Measurements from ENCODE around the gene UTP14A.

Gene UTP14A

DNA sequence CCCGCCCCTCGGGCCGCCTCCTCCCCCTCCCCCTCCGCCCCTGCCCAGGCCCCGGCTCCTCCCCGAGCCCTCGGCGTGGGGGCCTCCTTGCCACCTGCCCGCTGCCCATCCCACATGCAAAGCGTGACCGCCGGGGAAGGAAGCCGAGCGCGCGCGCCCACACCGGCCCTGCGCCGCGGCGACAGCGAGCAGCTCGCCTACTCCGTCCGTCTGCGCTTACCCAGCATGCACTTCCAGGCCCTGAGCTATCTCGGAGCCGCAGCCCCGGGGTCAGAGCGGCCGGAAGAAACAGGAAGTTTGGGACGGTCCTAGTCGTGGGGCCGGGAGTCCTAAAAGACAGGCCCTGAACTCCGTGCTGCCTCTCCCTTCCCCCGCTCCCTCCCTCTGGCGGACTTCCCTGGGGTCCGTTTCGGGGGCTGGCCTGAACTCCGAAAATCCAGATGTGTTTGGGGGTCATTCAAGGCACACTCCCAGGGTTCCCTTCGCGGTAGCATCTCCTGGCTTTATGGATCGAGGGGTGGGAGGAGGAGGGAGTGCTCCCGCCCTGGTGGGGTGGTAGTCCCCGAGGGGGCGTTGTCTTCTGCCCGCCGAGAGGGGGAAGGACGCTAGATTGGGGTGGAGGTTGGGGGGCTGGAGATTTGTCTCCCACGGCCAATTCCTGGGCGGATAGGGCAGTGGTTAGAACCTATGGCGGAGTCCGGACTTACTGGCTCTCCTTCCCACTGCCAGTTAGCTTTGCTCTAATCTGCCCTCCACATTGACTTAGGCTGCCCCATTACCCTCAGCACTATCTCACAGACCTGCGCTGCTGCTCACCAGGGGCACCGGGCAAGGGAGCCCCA is 51.5 kb downstream of the UTP14A start:
- Histone ChIP-seq H3K4ac (ENCODE audit: low read depth, low read length) (no peak overlapping the region), H3K27me3 (ENCODE audit: insufficient read depth, low read length, poor library complexity) (peaks cover 8% of the 10 kb centered on the region), H4K5ac (ENCODE audit: low read length) (no peak overlapping the region), H3K4me1 (ENCODE audit: control insufficient read depth, low read depth, low read length) (no peaks in the 10 kb centered on the region), H3K27ac (ENCODE audit: low read depth, low read length) (no peak overlapping the region), H2AK5ac (ENCODE audit: low read length) (no peak overlapping the region), H3K23ac (ENCODE audit: low read length) (no peak overlapping the region), H3K4me3 (ENCODE audit: low read length) (peak overlapping the region; percentile 26), H3K79me1 (ENCODE audit: low read length) (no peaks in the 10 kb centered on the region), H4K8ac (ENCODE audit: low read depth, low read length) (no peak overlapping the region), H2BK120ac (ENCODE audit: low read depth, low read length) (no peak overlapping the region), H2BK15ac (replicated peaks; ENCODE audit: low read depth) (no peak overlapping the region), H3K79me2 (ENCODE audit: control insufficient read depth, insufficient read depth, low read length) (no peaks in the 10 kb centered on the region), H3K9ac (ENCODE audit: low read length) (peak overlapping the region; percentile 58), H3K4me2 (ENCODE audit: low read length) (peak overlapping the region; percentile 52), H3K18ac (ENCODE audit: low read length) (no peak overlapping the region), H2BK5ac (ENCODE audit: low read length) (no peak overlapping the region), H3K56ac (ENCODE audit: low read length) (peak overlapping the region; percentile 58), H3K36me3 (ENCODE audit: control insufficient read depth, insufficient read depth, low read length) (no peaks in the 10 kb centered on the region)
- peak; percentile 90 for DNase-seq
- WGBS (ENCODE audit: extremely low coverage, insufficient coverage, low lambda C conversion rate) = no CpG with 5 or more reads among the region's 56 CpGs

DNA sequence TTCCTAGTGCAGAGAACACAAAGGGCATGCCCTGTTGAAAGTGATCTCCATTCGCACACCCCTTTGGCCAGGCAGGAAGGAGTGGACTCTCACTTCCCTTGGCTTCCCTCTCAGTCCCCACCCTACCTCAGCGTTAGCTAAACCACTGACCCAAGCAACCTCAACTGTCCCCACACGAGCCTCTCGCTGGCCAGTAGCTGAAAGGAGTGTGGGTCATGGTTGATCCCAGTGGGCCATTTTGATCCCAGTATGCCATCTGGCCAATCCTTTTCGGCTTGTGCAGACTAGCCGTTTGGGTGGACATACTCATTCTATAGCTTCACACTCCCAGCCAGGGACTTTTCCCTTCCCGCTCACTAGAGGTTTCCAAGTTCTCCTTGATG is 52.1 kb downstream of the UTP14A start:
- peak overlapping the region; percentile 52 for H3K4me2 ChIP-seq (ENCODE audit: low read length)

GRCh38 chrX:129958814-129959492 is 53.0 kb downstream of the UTP14A start:
- H3K4me1 ChIP-seq (ENCODE audit: control insufficient read depth, low read depth, low read length) = no peaks in the 10 kb centered on the region
- no peak overlapping the region for H3K4me3 ChIP-seq (ENCODE audit: low read length)
- no peak overlapping the region for H3K18ac ChIP-seq (ENCODE audit: low read length)
- no peak overlapping the region for H3K9ac ChIP-seq (ENCODE audit: low read length)
- H2BK15ac ChIP-seq (replicated peaks; ENCODE audit: low read depth) = no peak overlapping the region
- H3K36me3 ChIP-seq (ENCODE audit: control insufficient read depth, insufficient read depth, low read length) = no peaks in the 10 kb centered on the region
- no peak overlapping the region for H2AK5ac ChIP-seq (ENCODE audit: low read length)
- no peaks in the 10 kb centered on the region for H3K79me1 ChIP-seq (ENCODE audit: low read length)
- no peak overlapping the region for H3K4ac ChIP-seq (ENCODE audit: low read depth, low read length)
- H3K27me3 ChIP-seq (ENCODE audit: insufficient read depth, low read length, poor library complexity) = peaks cover 8% of the 10 kb centered on the region
- no peak overlapping the region for H4K8ac ChIP-seq (ENCODE audit: low read depth, low read length)
- no peak for DNase-seq
- no peak overlapping the region for H3K56ac ChIP-seq (ENCODE audit: low read length)
- H3K4me2 ChIP-seq (ENCODE audit: low read length) = no peak overlapping the region
- H2BK120ac ChIP-seq (ENCODE audit: low read depth, low read length) = no peak overlapping the region
- H3K23ac ChIP-seq (ENCODE audit: low read length) = no peak overlapping the region
- H4K5ac ChIP-seq (ENCODE audit: low read length) = no peak overlapping the region
- no peak overlapping the region for H2BK5ac ChIP-seq (ENCODE audit: low read length)
- no peak overlapping the region for H3K27ac ChIP-seq (ENCODE audit: low read depth, low read length)
- no CpG with 5 or more reads among the region's 13 CpGs for WGBS (ENCODE audit: extremely low coverage, insufficient coverage, low lambda C conversion rate)
- H3K79me2 ChIP-seq (ENCODE audit: control insufficient read depth, insufficient read depth, low read length) = no peaks in the 10 kb centered on the region

More for the DNA sequence above, 52.1 kb downstream of the UTP14A start:
- no peak overlapping the region for H3K4ac ChIP-seq (ENCODE audit: low read depth, low read length)
- H3K27ac ChIP-seq (ENCODE audit: low read depth, low read length) = no peak overlapping the region
- no peak for DNase-seq
- no peak overlapping the region for H2BK120ac ChIP-seq (ENCODE audit: low read depth, low read length)
- no peak overlapping the region for H2BK15ac ChIP-seq (replicated peaks; ENCODE audit: low read depth)
- H2BK5ac ChIP-seq (ENCODE audit: low read length) = no peak overlapping the region
- H2AK5ac ChIP-seq (ENCODE audit: low read length) = no peak overlapping the region
- H3K36me3 ChIP-seq (ENCODE audit: control insufficient read depth, insufficient read depth, low read length) = no peaks in the 10 kb centered on the region
- no peak overlapping the region for H3K23ac ChIP-seq (ENCODE audit: low read length)
- H3K27me3 ChIP-seq (ENCODE audit: insufficient read depth, low read length, poor library complexity) = peaks cover 8% of the 10 kb centered on the region
- no peak overlapping the region for H4K8ac ChIP-seq (ENCODE audit: low read depth, low read length)
- peak overlapping the region; percentile 58 for H3K56ac ChIP-seq (ENCODE audit: low read length)
- peak overlapping the region; percentile 58 for H3K9ac ChIP-seq (ENCODE audit: low read length)
- no peaks in the 10 kb centered on the region for H3K79me2 ChIP-seq (ENCODE audit: control insufficient read depth, insufficient read depth, low read length)
- no peak overlapping the region for H3K4me3 ChIP-seq (ENCODE audit: low read length)
- H3K18ac ChIP-seq (ENCODE audit: low read length) = no peak overlapping the region
- WGBS (ENCODE audit: extremely low coverage, insufficient coverage, low lambda C conversion rate) = no CpG with 5 or more reads among the region's 7 CpGs
- no peaks in the 10 kb centered on the region for H3K4me1 ChIP-seq (ENCODE audit: control insufficient read depth, low read depth, low read length)
- H3K79me1 ChIP-seq (ENCODE audit: low read length) = no peaks in the 10 kb centered on the region
- H4K5ac ChIP-seq (ENCODE audit: low read length) = no peak overlapping the region

DNA sequence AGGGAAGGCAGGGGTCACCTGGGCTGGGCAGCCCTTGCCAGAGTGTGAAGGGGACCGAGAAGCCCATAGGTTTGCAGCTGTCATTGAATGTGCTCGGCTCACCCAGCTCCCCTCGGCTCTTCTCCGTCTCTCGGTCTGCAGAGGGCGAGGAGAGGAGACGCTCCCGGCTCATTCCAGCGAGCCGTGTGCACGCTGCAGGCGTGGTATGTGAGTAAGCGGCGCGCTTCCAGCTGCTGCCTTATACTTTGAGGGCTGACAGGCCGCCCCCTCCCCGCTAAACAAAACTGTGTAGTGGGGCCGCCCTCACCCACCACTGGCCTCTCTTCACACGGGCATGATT is 53.5 kb downstream of the UTP14A start:
- Histone ChIP-seq H3K36me3 (ENCODE audit: control insufficient read depth, insufficient read depth, low read length) (no peaks in the 10 kb centered on the region), H2BK5ac (ENCODE audit: low read length) (no peak overlapping the region), H2AK5ac (ENCODE audit: low read length) (no peak overlapping the region), H3K79me1 (ENCODE audit: low read length) (no peaks in the 10 kb centered on the region), H3K4me2 (ENCODE audit: low read length) (no peak overlapping the region), H4K5ac (ENCODE audit: low read length) (no peak overlapping the region), H2BK15ac (replicated peaks; ENCODE audit: low read depth) (no peak overlapping the region), H2BK120ac (ENCODE audit: low read depth, low read length) (no peak overlapping the region), H3K9ac (ENCODE audit: low read length) (no peak overlapping the region), H3K23ac (ENCODE audit: low read length) (no peak overlapping the region), H3K18ac (ENCODE audit: low read length) (no peak overlapping the region), H3K56ac (ENCODE audit: low read length) (no peak overlapping the region), H4K8ac (ENCODE audit: low read depth, low read length) (no peak overlapping the region), H3K4ac (ENCODE audit: low read depth, low read length) (no peak overlapping the region), H3K27ac (ENCODE audit: low read depth, low read length) (no peak overlapping the region), H3K4me3 (ENCODE audit: low read length) (no peak overlapping the region), H3K79me2 (ENCODE audit: control insufficient read depth, insufficient read depth, low read length) (no peaks in the 10 kb centered on the region), H3K27me3 (ENCODE audit: insufficient read depth, low read length, poor library complexity) (peaks cover 8% of the 10 kb centered on the region), H3K4me1 (ENCODE audit: control insufficient read depth, low read depth, low read length) (no peaks in the 10 kb centered on the region)
- peak; percentile 59 for DNase-seq
- no CpG with 5 or more reads among the region's 19 CpGs for WGBS (ENCODE audit: extremely low coverage, insufficient coverage, low lambda C conversion rate)

DNA sequence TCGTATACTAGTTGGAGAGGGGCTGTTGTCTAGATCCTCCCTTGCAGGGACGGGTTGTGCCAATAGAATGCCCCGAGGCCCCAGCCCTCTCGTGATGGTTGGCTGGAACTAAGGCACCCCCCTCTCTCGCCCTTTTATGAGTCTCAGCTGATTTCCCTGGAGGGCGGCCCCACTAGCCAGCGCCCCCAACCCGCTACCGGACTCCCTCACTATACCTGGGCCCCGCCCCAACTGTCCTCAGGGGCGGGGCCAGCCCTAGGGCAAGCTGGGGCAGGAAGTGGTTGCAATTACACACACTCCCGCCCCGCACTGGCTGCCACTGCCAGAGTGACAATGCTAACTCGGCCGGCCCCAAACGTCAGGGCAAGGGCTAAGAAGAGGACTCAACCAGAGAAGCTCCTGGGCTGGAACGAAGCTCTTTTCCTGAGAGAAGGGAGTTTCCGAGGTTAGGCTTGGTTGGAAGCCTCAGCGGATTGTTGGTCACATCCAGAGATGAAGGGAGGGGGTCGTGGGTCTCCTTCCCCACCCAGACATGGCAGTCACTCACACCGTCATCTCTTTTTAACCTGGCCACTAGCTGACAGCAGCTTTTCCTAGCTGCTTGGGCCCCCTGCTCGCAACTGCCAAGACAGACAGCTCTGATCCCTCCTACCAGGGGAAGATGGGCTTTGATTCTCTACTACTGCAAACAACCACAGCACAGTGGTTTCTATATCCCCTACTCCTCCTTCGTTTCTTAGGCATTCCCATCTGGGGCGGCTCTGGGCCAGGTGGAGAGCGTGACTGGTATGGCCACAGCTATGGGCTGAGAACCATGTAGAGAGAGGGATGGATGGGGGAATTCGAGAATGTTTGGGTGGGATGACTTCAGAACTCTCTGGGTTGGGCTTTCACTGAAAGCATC is 55.5 kb downstream of the UTP14A start:
- Histone ChIP-seq H4K5ac (ENCODE audit: low read length) (no peak overlapping the region), H3K18ac (ENCODE audit: low read length) (no peak overlapping the region), H3K23ac (ENCODE audit: low read length) (no peak overlapping the region), H2BK120ac (ENCODE audit: low read depth, low read length) (no peak overlapping the region), H4K8ac (ENCODE audit: low read depth, low read length) (no peak overlapping the region), H3K4me1 (ENCODE audit: control insufficient read depth, low read depth, low read length) (no peaks in the 10 kb centered on the region), H2BK5ac (ENCODE audit: low read length) (no peak overlapping the region), H3K56ac (ENCODE audit: low read length) (peak overlapping the region; percentile 50), H3K9ac (ENCODE audit: low read length) (peak overlapping the region; percentile 47), H3K36me3 (ENCODE audit: control insufficient read depth, insufficient read depth, low read length) (no peaks in the 10 kb centered on the region), H3K27ac (ENCODE audit: low read depth, low read length) (no peak overlapping the region), H3K79me2 (ENCODE audit: control insufficient read depth, insufficient read depth, low read length) (no peaks in the 10 kb centered on the region), H3K79me1 (ENCODE audit: low read length) (no peaks in the 10 kb centered on the region), H3K4ac (ENCODE audit: low read depth, low read length) (no peak overlapping the region), H2AK5ac (ENCODE audit: low read length) (no peak overlapping the region), H3K27me3 (ENCODE audit: insufficient read depth, low read length, poor library complexity) (peaks cover 5% of the 10 kb centered on the region), H3K4me2 (ENCODE audit: low read length) (peak overlapping the region; percentile 46), H3K4me3 (ENCODE audit: low read length) (no peak overlapping the region), H2BK15ac (replicated peaks; ENCODE audit: low read depth) (no peak overlapping the region)
- peak; percentile 81 for DNase-seq
- no CpG with 5 or more reads among the region's 26 CpGs for WGBS (ENCODE audit: extremely low coverage, insufficient coverage, low lambda C conversion rate)

Data from mesendoderm (in vitro differentiated cells).